Thyroid gland (tissue), 4 donors: ENCODE results near the gene ZNG1F.
"Not testable (repeated sequence)": the region's sequence is repeated elsewhere in the genome, so short reads cannot be mapped to it uniquely, and the experiment has no call there.

Experiments used
- CTCF ChIP-seq, 6 experiments: fragments of 200-600 bp in 3 of 6; fragments of 450-650 bp in 3 of 6; sonication (generic) in 3 of 6; IDR thresholded peaks; one replicate each; pipeline ENCODE4 v1.5.1; 2016 to 2019; ENCODE audit warnings: antibody characterized with exemption in 6 of 6, mild to moderate bottlenecking in 2 of 6, inconsistent platforms in 1 of 6, moderate library complexity in 1 of 6
- POLR2A ChIP-seq, 2 donors: fragments of 450-650 bp; IDR thresholded peaks; one replicate each; pipeline ENCODE4 v1.6.1; 2017; ENCODE audit warnings: antibody characterized with exemption in 2 of 2, mild to moderate bottlenecking in 2 of 2, moderate library complexity in 1 of 2

GRCh38 chr9:41109253-41109652 lies 79.9 kb downstream of the ZNG1F start:
- not testable (repeated sequence) for TF ChIP-seq POLR2A, CTCF (IDR thresholded peaks at IDR 0.05)
